Loucy (cell line): ENCODE results near the gene GATA6.

Experiments used
- CTCF ChIP-seq: fragments of 200-600 bp; sonication (generic); conservative IDR thresholded peaks from 2 replicates; pipeline ENCODE4 v1.5.1; 2014; ENCODE audit warnings: mild to moderate bottlenecking, antibody characterized with exemption, low read length
- EZH2phosphoT487 ChIP-seq: fragments of 200-600 bp; IDR thresholded peaks from 2 replicates; pipeline ENCODE4 v1.6.1; 2018; ENCODE audit warnings: antibody characterized with exemption, mild to moderate bottlenecking, moderate library complexity, borderline replicate concordance

- TF ChIP-seq CTCF (no peak), EZH2phosphoT487 (no peak)
Measured at GRCh38 chr18:22204214-22204536, 34.8 kb downstream of the GATA6 start.
